Measurements from ENCODE around the gene TNFRSF11A. TPM values are rescaled to one million over a fixed set of nuclear protein-coding genes. Genes with fewer than 3 reads are reported as not detected.

The TNFRSF11A gene
- total RNA-seq, 1 donor from 2014 or later: 0.75 TPM

DNA sequence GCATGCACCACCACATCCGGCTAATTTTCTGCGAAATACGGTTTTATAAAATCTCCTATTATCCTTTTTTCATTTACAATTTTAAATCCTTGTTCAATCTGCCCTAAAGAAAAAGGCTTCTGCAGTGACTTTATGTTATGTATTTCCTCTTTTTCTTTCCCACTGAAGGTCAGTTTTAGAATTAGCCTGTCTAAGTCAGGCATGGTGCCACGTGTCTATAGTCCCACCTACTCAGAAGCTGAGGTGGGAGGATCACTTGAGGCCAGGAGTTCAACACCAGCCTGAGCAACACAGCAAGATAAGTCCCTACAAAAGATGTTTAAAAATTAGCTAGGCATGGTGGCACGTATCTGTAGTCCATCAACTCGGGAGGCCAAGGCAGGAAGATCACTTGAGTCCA is 39.8 kb upstream of the TNFRSF11A start:
- Mint-ChIP-seq H3K27ac (ENCODE audit: unreplicated experiment) (no peak overlapping the region), H3K9me3 (ENCODE audit: unreplicated experiment) (no peaks in the 10 kb centered on the region), H3K36me3 (ENCODE audit: low read depth, unreplicated experiment) (peaks cover 13% of the 10 kb centered on the region), H3K4me3 (ENCODE audit: unreplicated experiment) (no peak overlapping the region), H3K27me3 (ENCODE audit: low read depth, unreplicated experiment) (no peaks in the 10 kb centered on the region), H3K4me1 (ENCODE audit: low read depth, unreplicated experiment) (peaks cover 18% of the 10 kb centered on the region)
- H3K36me3 ChIP-seq (ENCODE audit: insufficient read depth, low read length): no peaks in the 10 kb centered on the region
- H3K27me3 ChIP-seq (ENCODE audit: insufficient read depth, low read length): no peaks in the 10 kb centered on the region
- FAIRE-seq (no peak), DNase-seq (ENCODE audit: low read depth) (no peak)
- H2AFZ ChIP-seq (ENCODE audit: low read depth, low read length): no peak overlapping the region
- H3K4me3 ChIP-seq (ENCODE audit: insufficient read depth, low read depth, low read length): no peak overlapping the region
- H3K4me1 ChIP-seq (ENCODE audit: insufficient read depth, low read length): peaks cover 19% of the 10 kb centered on the region
- no peaks in the 10 kb centered on the region for H4K20me1 ChIP-seq (ENCODE audit: insufficient read depth, low read length)
- H3K9me3 ChIP-seq (ENCODE audit: insufficient read depth, low read depth, low read length): no peaks in the 10 kb centered on the region
- no peak overlapping the region for H3K9ac ChIP-seq (ENCODE audit: low read length)
- H3K27ac ChIP-seq (ENCODE audit: low read depth, low read length): no peak overlapping the region
- no peak overlapping the region for H3K4me2 ChIP-seq (ENCODE audit: low read length)
- TF ChIP-seq CTCF (IDR thresholded peaks at IDR 0.05; ENCODE audit: insufficient read depth, low read depth, low read length): no peak
- TF ChIP-seq EZH2 (IDR thresholded peaks at IDR 0.05; ENCODE audit: insufficient read depth, low read length): no peak
- H3K79me2 ChIP-seq (ENCODE audit: insufficient read depth, low read length): no peaks in the 10 kb centered on the region

DNA sequence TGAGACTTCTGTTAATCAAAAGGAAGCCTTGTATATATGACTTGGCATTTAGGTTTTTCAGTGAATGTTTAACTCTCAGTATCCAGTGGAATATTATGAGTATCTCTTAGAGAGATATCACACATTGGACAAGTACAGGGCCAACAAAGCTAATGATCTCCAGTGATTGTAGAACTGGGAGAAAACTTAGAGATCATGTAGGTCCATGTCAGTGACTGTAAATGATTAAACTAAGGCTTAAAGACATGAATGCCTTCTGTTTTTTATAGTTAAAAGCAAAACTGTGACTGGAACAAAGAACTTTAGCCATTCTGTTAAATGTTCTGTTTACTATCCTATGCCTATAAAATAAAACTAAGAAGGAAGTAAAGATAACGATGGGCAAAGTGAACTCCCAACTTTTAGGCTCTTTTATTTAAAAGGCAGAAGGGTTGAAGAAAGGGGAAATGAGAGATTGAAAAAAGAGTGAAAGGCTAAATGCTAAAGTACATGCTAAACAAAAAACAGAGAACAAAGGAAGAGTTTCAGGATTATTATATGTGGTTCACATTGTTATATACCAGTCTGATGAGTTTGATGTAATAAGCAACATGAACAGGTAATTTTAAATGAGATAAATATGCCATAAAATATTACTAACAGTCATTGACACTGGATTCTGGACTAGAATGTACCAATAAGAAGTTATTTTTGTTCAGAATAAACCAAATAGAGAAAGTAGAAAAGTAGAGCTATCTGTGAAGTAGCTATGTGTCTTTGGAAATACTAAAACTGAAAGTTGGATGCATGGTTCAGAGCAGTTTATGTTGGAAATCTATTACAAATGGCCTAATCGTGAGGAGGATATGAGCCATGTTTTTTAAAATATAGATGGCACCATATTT is 37.1 kb upstream of the TNFRSF11A start:
- Histone ChIP-seq H3K9ac (ENCODE audit: low read length) (no peak overlapping the region), H4K20me1 (ENCODE audit: insufficient read depth, low read length) (no peaks in the 10 kb centered on the region), H3K4me2 (ENCODE audit: low read length) (no peak overlapping the region), H3K27me3 (ENCODE audit: insufficient read depth, low read length) (no peaks in the 10 kb centered on the region), H3K4me3 (ENCODE audit: insufficient read depth, low read depth, low read length) (no peak overlapping the region), H3K79me2 (ENCODE audit: insufficient read depth, low read length) (no peaks in the 10 kb centered on the region), H3K4me1 (ENCODE audit: insufficient read depth, low read length) (no peaks in the 10 kb centered on the region), H3K9me3 (ENCODE audit: insufficient read depth, low read depth, low read length) (no peaks in the 10 kb centered on the region), H2AFZ (ENCODE audit: low read depth, low read length) (no peak overlapping the region), H3K36me3 (ENCODE audit: insufficient read depth, low read length) (peaks cover 3% of the 10 kb centered on the region), H3K27ac (ENCODE audit: low read depth, low read length) (no peak overlapping the region)
- Mint-ChIP-seq H3K4me1 (ENCODE audit: low read depth, unreplicated experiment) (peaks cover 3% of the 10 kb centered on the region), H3K27me3 (ENCODE audit: low read depth, unreplicated experiment) (no peaks in the 10 kb centered on the region), H3K4me3 (ENCODE audit: unreplicated experiment) (no peak overlapping the region), H3K27ac (ENCODE audit: unreplicated experiment) (no peak overlapping the region), H3K36me3 (ENCODE audit: low read depth, unreplicated experiment) (peaks cover 10% of the 10 kb centered on the region), H3K9me3 (ENCODE audit: unreplicated experiment) (no peaks in the 10 kb centered on the region)
- DNase-seq (ENCODE audit: low read depth): no peak
- TF ChIP-seq EZH2 (IDR thresholded peaks at IDR 0.05; ENCODE audit: insufficient read depth, low read length) (no peak), CTCF (IDR thresholded peaks at IDR 0.05; ENCODE audit: insufficient read depth, low read depth, low read length) (no peak)
- FAIRE-seq: peak; percentile 37

- Histone ChIP-seq H4K20me1 (ENCODE audit: insufficient read depth, low read length) (no peaks in the 10 kb centered on the region), H3K4me1 (ENCODE audit: insufficient read depth, low read length) (no peaks in the 10 kb centered on the region), H3K4me2 (ENCODE audit: low read length) (no peak overlapping the region), H2AFZ (ENCODE audit: low read depth, low read length) (no peak overlapping the region), H3K79me2 (ENCODE audit: insufficient read depth, low read length) (no peaks in the 10 kb centered on the region), H3K4me3 (ENCODE audit: insufficient read depth, low read depth, low read length) (no peak overlapping the region), H3K27me3 (ENCODE audit: insufficient read depth, low read length) (no peaks in the 10 kb centered on the region), H3K9ac (ENCODE audit: low read length) (no peak overlapping the region), H3K27ac (ENCODE audit: low read depth, low read length) (no peak overlapping the region), H3K9me3 (ENCODE audit: insufficient read depth, low read depth, low read length) (no peaks in the 10 kb centered on the region), H3K36me3 (ENCODE audit: insufficient read depth, low read length) (peaks cover 3% of the 10 kb centered on the region)
- DNase-seq (ENCODE audit: low read depth) (no peak), FAIRE-seq (no peak)
- H3K9me3 Mint-ChIP-seq (ENCODE audit: unreplicated experiment): no peaks in the 10 kb centered on the region
- TF ChIP-seq EZH2 (IDR thresholded peaks at IDR 0.05; ENCODE audit: insufficient read depth, low read length) (no peak), CTCF (IDR thresholded peaks at IDR 0.05; ENCODE audit: insufficient read depth, low read depth, low read length) (no peak)
- H3K27ac Mint-ChIP-seq (ENCODE audit: unreplicated experiment): no peak overlapping the region
- H3K4me3 Mint-ChIP-seq (ENCODE audit: unreplicated experiment): no peak overlapping the region
- peaks cover 3% of the 10 kb centered on the region for H3K4me1 Mint-ChIP-seq (ENCODE audit: low read depth, unreplicated experiment)
- H3K36me3 Mint-ChIP-seq (ENCODE audit: low read depth, unreplicated experiment): peaks cover 7% of the 10 kb centered on the region
- no peaks in the 10 kb centered on the region for H3K27me3 Mint-ChIP-seq (ENCODE audit: low read depth, unreplicated experiment)
Observed at GRCh38 chr18:62288665-62289008, 36.5 kb upstream of the TNFRSF11A start.

Measured in astrocyte (in vitro differentiated cells and primary cell).